Right lobe of liver (tissue), 4 donors: ENCODE data around the gene NAT8L.

Experiments used
- POLR2A ChIP-seq: fragments of 450-650 bp; IDR thresholded peaks from one replicate; pipeline ENCODE4 v1.6.1; 2017; ENCODE audit warnings: antibody characterized with exemption, mild to moderate bottlenecking
- TF ChIP-seq, protein P1 (sequence below), 4 donors: fragments of 200-600 bp in 3 of 4; fragments of 450-650 bp in 1 of 4; IDR thresholded peaks; one replicate each; pipeline versions ENCODE4 v1.5.1 to v1.8.0; 2016 to 2022; ENCODE audit warnings: antibody characterized with exemption in 4 of 4, mild to moderate bottlenecking in 2 of 4
- donor health status: DM: no; HTN: no; CAD: no.
- donor health status: DM: no; HTN: no; CAD: no.
- donor health status: DM: no; HTN: yes; CAD: no.

DNA sequence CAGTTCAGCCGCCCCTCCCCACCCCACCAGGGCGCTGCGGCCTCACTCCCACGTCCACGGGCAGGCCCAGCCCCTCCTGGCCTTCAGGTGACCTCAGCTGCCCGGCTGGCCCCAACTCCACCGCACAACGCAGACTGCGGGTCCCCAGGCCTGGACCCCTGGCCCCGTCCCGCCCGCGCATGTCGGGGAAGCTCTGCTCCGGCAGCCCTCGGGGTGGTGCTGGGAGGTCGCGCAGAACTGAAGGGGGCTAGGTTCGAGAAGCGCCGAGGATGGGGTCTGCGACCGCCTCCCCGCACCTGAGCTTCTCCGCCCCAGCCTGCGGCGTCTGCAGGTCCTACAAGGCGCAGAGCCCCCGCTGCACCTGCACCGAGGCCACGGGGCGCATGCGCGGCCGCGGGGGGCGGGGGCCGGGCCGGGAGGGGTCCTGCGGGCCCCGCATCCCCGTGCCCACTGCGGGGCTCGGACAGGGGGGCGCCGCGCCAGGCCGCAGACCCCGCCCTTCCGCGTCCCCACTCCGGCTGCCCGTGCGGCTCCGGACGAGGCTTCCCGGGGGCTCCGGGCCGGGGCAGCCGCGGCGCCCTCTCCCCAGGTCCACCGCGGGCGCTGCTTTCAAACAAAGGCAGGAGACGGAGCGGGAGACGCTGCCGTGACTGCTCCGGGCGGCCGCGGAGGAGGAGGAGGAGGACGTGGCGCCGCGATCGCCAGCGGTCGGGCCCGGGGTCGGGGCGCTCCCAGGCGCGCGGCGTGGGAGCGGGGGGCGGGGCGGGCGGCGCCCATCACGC is 672 bp upstream of the NAT8L start:
- TF ChIP-seq, protein P1, sequence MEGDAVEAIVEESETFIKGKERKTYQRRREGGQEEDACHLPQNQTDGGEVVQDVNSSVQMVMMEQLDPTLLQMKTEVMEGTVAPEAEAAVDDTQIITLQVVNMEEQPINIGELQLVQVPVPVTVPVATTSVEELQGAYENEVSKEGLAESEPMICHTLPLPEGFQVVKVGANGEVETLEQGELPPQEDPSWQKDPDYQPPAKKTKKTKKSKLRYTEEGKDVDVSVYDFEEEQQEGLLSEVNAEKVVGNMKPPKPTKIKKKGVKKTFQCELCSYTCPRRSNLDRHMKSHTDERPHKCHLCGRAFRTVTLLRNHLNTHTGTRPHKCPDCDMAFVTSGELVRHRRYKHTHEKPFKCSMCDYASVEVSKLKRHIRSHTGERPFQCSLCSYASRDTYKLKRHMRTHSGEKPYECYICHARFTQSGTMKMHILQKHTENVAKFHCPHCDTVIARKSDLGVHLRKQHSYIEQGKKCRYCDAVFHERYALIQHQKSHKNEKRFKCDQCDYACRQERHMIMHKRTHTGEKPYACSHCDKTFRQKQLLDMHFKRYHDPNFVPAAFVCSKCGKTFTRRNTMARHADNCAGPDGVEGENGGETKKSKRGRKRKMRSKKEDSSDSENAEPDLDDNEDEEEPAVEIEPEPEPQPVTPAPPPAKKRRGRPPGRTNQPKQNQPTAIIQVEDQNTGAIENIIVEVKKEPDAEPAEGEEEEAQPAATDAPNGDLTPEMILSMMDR (IDR thresholded peaks at IDR 0.05), result no peak
- no peak for TF ChIP-seq POLR2A
